Liver (tissue), 3 donors: ENCODE measurements around the gene ZNF501.

Experiments used
- CTCF ChIP-seq: fragments of 150-350 bp; IDR thresholded peaks from 2 replicates; pipeline ENCODE4 v1.5.1; 2017; ENCODE audit warnings: improper control_type of control experiment, low read depth, low read length; ENCODE audit not compliant: missing input control
- JUND ChIP-seq, 2 donors: IDR thresholded peaks; 2 replicates each; pipeline ENCODE4 v1.6.1; 2016; ENCODE audit warnings: antibody characterized with exemption in 2 of 2
- RXRA ChIP-seq, 2 donors: IDR thresholded peaks; 2 replicates each; pipeline ENCODE4 v1.6.1; 2017 to 2018; ENCODE audit warnings: antibody characterized with exemption in 2 of 2, mild to moderate bottlenecking in 1 of 2
- YY1 ChIP-seq: IDR thresholded peaks from 2 replicates; pipeline ENCODE4 v1.6.1; 2016; ENCODE audit warnings: antibody characterized with exemption, mild to moderate bottlenecking
- TF ChIP-seq, protein P1 (sequence below): IDR thresholded peaks from 2 replicates; pipeline ENCODE4 v1.6.1; 2016; ENCODE audit warnings: antibody characterized with exemption
- donor health status: healthy.
- donor health status: healthy.

- TF ChIP-seq YY1 (no peak), CTCF (no peak), JUND (IDR thresholded peaks at IDR 0.05) (no peak), RXRA (IDR thresholded peaks at IDR 0.05) (no peak)
- TF ChIP-seq, protein P1, sequence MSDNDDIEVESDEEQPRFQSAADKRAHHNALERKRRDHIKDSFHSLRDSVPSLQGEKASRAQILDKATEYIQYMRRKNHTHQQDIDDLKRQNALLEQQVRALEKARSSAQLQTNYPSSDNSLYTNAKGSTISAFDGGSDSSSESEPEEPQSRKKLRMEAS: no peak
Measured at GRCh38 chr3:44685128-44685800, 44.2 kb upstream of the ZNF501 start.
